GM23338 (cell line): ENCODE data around the gene ADAMTS10. TPM values are rescaled to one million over a fixed set of nuclear protein-coding genes. Genes with fewer than 3 reads are reported as not detected.
"Not testable (repeated sequence)": the region's sequence is repeated elsewhere in the genome, so short reads cannot be mapped to it uniquely, and the experiment has no call there.

Experiments used
- ATAC-seq: fragments of 200-7000 bp; cut with Tn5 transposase; 3 replicates; pipeline ENCODE4 v1.9.1; 2020
- DNase-seq: peaks from one replicate; pipeline ENCODE4 v3.0.0-alpha.2; 2015; ENCODE audit warnings: low spot score
- H2AFZ ChIP-seq: fragments of 200-600 bp; sonication (generic); 2 replicates; pipeline ENCODE4 v1.8.0; 2016; ENCODE audit warnings: antibody characterized with exemption, mild to moderate bottlenecking, moderate library complexity
- H3F3A ChIP-seq: fragments of 200-600 bp; sonication (generic); replicated peaks from 2 replicates; pipeline ENCODE4 v1.8.0; 2017; ENCODE audit warnings: antibody characterized with exemption, mixed run types, low read depth
- H3K27ac ChIP-seq: fragments of 200-600 bp; sonication (generic); 2 replicates; pipeline ENCODE4 v1.6.1; 2016; ENCODE audit warnings: low read depth
- H3K27me3 ChIP-seq: fragments of 200-600 bp; sonication (generic); 2 replicates; pipeline ENCODE4 v1.8.0; 2016; ENCODE audit warnings: mild to moderate bottlenecking, mixed run types, moderate library complexity; ENCODE audit not compliant: insufficient read depth
- H3K36me3 ChIP-seq: fragments of 200-600 bp; sonication (generic); 2 replicates; pipeline ENCODE4 v1.8.0; 2016; ENCODE audit warnings: mild to moderate bottlenecking; ENCODE audit not compliant: insufficient read depth
- H3K4me1 ChIP-seq: fragments of 200-600 bp; sonication (generic); 2 replicates; pipeline ENCODE4 v1.8.0; 2016; ENCODE audit warnings: mild to moderate bottlenecking, moderate library complexity; ENCODE audit not compliant: insufficient read depth
- H3K4me2 ChIP-seq: fragments of 200-600 bp; sonication (generic); 2 replicates; pipeline ENCODE4 v1.7.1; 2017; ENCODE audit warnings: mixed run types
- H3K4me3 ChIP-seq: fragments of 200-600 bp; sonication (generic); 2 replicates; pipeline ENCODE4 v1.6.1; 2016; ENCODE audit warnings: mixed run types
- H3K79me2 ChIP-seq: fragments of 200-600 bp; sonication (generic); replicated peaks from 2 replicates; pipeline ENCODE4 v1.8.0; 2017; ENCODE audit warnings: mild to moderate bottlenecking; ENCODE audit not compliant: insufficient read depth
- H3K9me2 ChIP-seq: fragments of 200-600 bp; sonication (generic); 2 replicates; pipeline ENCODE4 v1.8.0; 2017; ENCODE audit not compliant: insufficient read depth
- H4K20me1 ChIP-seq: fragments of 200-600 bp; sonication (generic); replicated peaks from 2 replicates; pipeline ENCODE4 v1.8.0; 2017; ENCODE audit warnings: mild to moderate bottlenecking; ENCODE audit not compliant: insufficient read depth
- H3K27ac Mint-ChIP-seq: 2 replicates; pipeline ENCODE4 v1.8.0; 2020; ENCODE audit warnings: inconsistent platforms, mild to moderate bottlenecking, moderate library complexity, mixed read lengths
- H3K27me3 Mint-ChIP-seq: 3 replicates; pipeline ENCODE4 v1.8.0; 2022; ENCODE audit warnings: low read depth, mild to moderate bottlenecking, moderate library complexity, mixed read lengths, inconsistent platforms; ENCODE audit not compliant: insufficient read depth, poor library complexity
- H3K36me3 Mint-ChIP-seq: 3 replicates; pipeline ENCODE4 v1.8.0; 2021; ENCODE audit warnings: low read depth, mild to moderate bottlenecking, inconsistent platforms, moderate library complexity, mixed read lengths
- H3K4me1 Mint-ChIP-seq: 3 replicates; pipeline ENCODE4 v1.8.0; 2020; ENCODE audit warnings: mild to moderate bottlenecking, inconsistent platforms, mixed read lengths
- H3K4me3 Mint-ChIP-seq: 3 replicates; pipeline ENCODE4 v1.8.0; 2021; ENCODE audit warnings: moderate library complexity, mild to moderate bottlenecking, inconsistent platforms, mixed read lengths
- H3K9me3 Mint-ChIP-seq: 3 replicates; pipeline ENCODE4 v1.8.0; 2020; ENCODE audit warnings: moderate library complexity, mild to moderate bottlenecking, inconsistent platforms, mixed read lengths
- CREB1 ChIP-seq: fragments of 250-450 bp; sonication (Bioruptor Pico); IDR thresholded peaks from 2 replicates; pipeline ENCODE4 v1.5.0; 2020; ENCODE audit warnings: low read depth, mild to moderate bottlenecking, moderate library complexity
- JUNB ChIP-seq: IDR thresholded peaks from one replicate; pipeline ENCODE4 v1.6.1; 2016; ENCODE audit warnings: antibody characterized with exemption; ENCODE audit not compliant: unreplicated experiment
- ZNF114 ChIP-seq: fragments of 250-450 bp; sonication (Bioruptor Pico); IDR thresholded peaks from 2 replicates; pipeline ENCODE4 v1.5.0; 2020; ENCODE audit warnings: mild to moderate bottlenecking, moderate library complexity
- ZNF331 ChIP-seq: fragments of 250-450 bp; sonication (Bioruptor Pico); IDR thresholded peaks from 2 replicates; pipeline ENCODE4 v1.5.0; 2020; ENCODE audit warnings: low read depth, mild to moderate bottlenecking, moderate library complexity
- polyA plus RNA-seq: library from polyadenylated mRNA; unstranded; fragments of >200 nt; fragmentation: Nextera tagmentation; extraction: Ambion mirVana; gene quantifications from 2 replicates; pipeline ENCODE4 v1.2.1, GENCODE V29; 2016
- total RNA-seq: library from RNA; depleted of rRNA; stranded (reverse); fragments of >200 nt; shearing (Covaris generic); gene quantifications from 2 replicates; pipeline ENCODE4 v1.2.3, GENCODE V29; 2014
- TF ChIP-seq, protein P1 (sequence below): IDR thresholded peaks from one replicate; pipeline ENCODE4 v1.6.1; 2018; ENCODE audit warnings: antibody characterized with exemption; ENCODE audit not compliant: unreplicated experiment
- TF ChIP-seq, protein P2 (sequence below): IDR thresholded peaks from 2 replicates; pipeline ENCODE4 v1.6.1; 2016; ENCODE audit warnings: antibody characterized with exemption
- TF ChIP-seq, protein P3 (sequence below), 2 experiments: fragments of 200-600 bp in 1 of 2; sonication (generic) in 1 of 2; conservative IDR thresholded peaks; 2 replicates each; pipeline versions ENCODE4 v1.5.1 to v1.6.1; 2016 to 2017; ENCODE audit warnings: antibody characterized with exemption in 2 of 2, low read depth in 2 of 2, mild to moderate bottlenecking in 2 of 2, moderate library complexity in 1 of 2

The ADAMTS10 gene
- total and polyA plus RNA-seq, 2 experiments from 2014 or later: 5.0 to 25.9 TPM

DNA sequence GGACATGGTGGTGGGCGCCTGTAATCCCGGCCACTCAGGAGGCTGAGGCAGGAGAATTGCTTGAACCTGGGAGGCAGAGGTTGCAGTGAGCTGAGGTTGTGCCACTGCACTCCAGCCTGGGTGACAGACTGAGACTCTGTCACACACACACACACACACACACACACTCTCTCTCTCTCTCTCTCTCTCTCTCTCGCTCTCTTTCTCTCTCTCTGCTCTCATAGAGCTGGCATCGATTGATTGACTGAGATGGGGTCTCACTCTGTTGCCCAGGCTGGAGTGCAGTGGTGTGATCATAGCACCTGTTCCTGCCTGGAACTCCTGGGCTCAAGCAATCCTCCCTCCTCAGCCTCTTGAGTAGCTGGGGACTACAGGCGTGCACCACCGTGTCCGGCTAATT is 56.8 kb downstream of the ADAMTS10 start:
- H3K27ac Mint-ChIP-seq, H3K36me3 Mint-ChIP-seq, DNase-seq, H2AFZ ChIP-seq, H3K9me3 Mint-ChIP-seq, H3K27ac ChIP-seq, ATAC-seq, H3K4me3 ChIP-seq, H3K27me3 ChIP-seq, H3K4me1 Mint-ChIP-seq, H3K9me2 ChIP-seq, H3K79me2 ChIP-seq, H4K20me1 ChIP-seq, H3K36me3 ChIP-seq, H3K4me2 ChIP-seq, H3K4me3 Mint-ChIP-seq, H3K4me1 ChIP-seq, H3F3A ChIP-seq: not testable (repeated sequence)
- peaks cover 16% of the 10 kb centered on the region for H3K27me3 Mint-ChIP-seq

DNA sequence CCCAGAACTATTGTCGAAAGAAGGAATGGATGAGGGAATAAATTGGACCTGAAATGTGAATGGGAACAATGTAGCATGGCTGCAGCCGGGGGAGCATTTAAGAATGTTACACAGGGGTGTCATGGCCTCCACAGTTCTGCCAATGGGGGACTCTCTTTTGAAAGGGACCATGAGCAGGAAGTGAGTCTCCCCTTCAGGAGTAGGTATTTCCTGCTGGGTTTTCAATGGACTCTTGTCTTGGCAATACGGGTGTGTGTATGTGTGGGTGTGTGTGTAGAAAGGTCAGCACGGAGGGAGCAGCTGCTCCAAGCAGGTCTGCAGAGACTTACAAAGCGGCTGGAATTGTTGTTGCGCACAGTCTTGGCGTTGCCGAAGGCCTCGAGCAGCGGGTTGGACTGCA is 57.7 kb downstream of the ADAMTS10 start:
- Histone ChIP-seq H3K27me3 (no peaks in the 10 kb centered on the region), H4K20me1 (no peaks in the 10 kb centered on the region), H3K79me2 (no peaks in the 10 kb centered on the region), H3K27ac (no peak overlapping the region), H3K9me2 (peaks cover 3% of the 10 kb centered on the region; the same call in 1 of the 2 replicates), H3K4me2 (no peak overlapping the region), H3K4me3 (no peak overlapping the region), H2AFZ (no peak overlapping the region), H3K4me1 (no peaks in the 10 kb centered on the region), H3F3A (peaks cover 5% of the 10 kb centered on the region; the same call in 1 of the 2 replicates), H3K36me3 (no peaks in the 10 kb centered on the region)
- peak; percentile 89 for DNase-seq
- Mint-ChIP-seq H3K4me3 (peak overlapping the region; percentile 33), H3K4me1 (peaks cover 3% of the 10 kb centered on the region; the same call in 1 of the 3 replicates), H3K27ac (no peak overlapping the region), H3K9me3 (no peaks in the 10 kb centered on the region; the same call in 1 of the 3 replicates), H3K27me3 (peaks cover 12% of the 10 kb centered on the region), H3K36me3 (peaks cover 5% of the 10 kb centered on the region; the same call in 1 of the 3 replicates)
- peak; percentile 92 for ATAC-seq
- TF ChIP-seq, protein P1, sequence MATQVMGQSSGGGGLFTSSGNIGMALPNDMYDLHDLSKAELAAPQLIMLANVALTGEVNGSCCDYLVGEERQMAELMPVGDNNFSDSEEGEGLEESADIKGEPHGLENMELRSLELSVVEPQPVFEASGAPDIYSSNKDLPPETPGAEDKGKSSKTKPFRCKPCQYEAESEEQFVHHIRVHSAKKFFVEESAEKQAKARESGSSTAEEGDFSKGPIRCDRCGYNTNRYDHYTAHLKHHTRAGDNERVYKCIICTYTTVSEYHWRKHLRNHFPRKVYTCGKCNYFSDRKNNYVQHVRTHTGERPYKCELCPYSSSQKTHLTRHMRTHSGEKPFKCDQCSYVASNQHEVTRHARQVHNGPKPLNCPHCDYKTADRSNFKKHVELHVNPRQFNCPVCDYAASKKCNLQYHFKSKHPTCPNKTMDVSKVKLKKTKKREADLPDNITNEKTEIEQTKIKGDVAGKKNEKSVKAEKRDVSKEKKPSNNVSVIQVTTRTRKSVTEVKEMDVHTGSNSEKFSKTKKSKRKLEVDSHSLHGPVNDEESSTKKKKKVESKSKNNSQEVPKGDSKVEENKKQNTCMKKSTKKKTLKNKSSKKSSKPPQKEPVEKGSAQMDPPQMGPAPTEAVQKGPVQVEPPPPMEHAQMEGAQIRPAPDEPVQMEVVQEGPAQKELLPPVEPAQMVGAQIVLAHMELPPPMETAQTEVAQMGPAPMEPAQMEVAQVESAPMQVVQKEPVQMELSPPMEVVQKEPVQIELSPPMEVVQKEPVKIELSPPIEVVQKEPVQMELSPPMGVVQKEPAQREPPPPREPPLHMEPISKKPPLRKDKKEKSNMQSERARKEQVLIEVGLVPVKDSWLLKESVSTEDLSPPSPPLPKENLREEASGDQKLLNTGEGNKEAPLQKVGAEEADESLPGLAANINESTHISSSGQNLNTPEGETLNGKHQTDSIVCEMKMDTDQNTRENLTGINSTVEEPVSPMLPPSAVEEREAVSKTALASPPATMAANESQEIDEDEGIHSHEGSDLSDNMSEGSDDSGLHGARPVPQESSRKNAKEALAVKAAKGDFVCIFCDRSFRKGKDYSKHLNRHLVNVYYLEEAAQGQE: no peak
- TF ChIP-seq ZNF331 (CRISPR knock-in tag) (no peak), ZNF114 (CRISPR knock-in tag) (peak; percentile 66; the same call in 1 of the 2 replicates), CREB1 (CRISPR knock-in tag) (peak; percentile 55), JUNB (no peak)
- TF ChIP-seq, protein P2, sequence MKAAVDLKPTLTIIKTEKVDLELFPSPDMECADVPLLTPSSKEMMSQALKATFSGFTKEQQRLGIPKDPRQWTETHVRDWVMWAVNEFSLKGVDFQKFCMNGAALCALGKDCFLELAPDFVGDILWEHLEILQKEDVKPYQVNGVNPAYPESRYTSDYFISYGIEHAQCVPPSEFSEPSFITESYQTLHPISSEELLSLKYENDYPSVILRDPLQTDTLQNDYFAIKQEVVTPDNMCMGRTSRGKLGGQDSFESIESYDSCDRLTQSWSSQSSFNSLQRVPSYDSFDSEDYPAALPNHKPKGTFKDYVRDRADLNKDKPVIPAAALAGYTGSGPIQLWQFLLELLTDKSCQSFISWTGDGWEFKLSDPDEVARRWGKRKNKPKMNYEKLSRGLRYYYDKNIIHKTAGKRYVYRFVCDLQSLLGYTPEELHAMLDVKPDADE: peak; percentile 90
- TF ChIP-seq, protein P3, sequence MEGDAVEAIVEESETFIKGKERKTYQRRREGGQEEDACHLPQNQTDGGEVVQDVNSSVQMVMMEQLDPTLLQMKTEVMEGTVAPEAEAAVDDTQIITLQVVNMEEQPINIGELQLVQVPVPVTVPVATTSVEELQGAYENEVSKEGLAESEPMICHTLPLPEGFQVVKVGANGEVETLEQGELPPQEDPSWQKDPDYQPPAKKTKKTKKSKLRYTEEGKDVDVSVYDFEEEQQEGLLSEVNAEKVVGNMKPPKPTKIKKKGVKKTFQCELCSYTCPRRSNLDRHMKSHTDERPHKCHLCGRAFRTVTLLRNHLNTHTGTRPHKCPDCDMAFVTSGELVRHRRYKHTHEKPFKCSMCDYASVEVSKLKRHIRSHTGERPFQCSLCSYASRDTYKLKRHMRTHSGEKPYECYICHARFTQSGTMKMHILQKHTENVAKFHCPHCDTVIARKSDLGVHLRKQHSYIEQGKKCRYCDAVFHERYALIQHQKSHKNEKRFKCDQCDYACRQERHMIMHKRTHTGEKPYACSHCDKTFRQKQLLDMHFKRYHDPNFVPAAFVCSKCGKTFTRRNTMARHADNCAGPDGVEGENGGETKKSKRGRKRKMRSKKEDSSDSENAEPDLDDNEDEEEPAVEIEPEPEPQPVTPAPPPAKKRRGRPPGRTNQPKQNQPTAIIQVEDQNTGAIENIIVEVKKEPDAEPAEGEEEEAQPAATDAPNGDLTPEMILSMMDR (conservative IDR thresholded peaks at IDR 0.05; ENCODE audit: low read depth in 2 of 2): no peak
